Measurements from ENCODE around the gene PALD1.

The PALD1 gene

DNA sequence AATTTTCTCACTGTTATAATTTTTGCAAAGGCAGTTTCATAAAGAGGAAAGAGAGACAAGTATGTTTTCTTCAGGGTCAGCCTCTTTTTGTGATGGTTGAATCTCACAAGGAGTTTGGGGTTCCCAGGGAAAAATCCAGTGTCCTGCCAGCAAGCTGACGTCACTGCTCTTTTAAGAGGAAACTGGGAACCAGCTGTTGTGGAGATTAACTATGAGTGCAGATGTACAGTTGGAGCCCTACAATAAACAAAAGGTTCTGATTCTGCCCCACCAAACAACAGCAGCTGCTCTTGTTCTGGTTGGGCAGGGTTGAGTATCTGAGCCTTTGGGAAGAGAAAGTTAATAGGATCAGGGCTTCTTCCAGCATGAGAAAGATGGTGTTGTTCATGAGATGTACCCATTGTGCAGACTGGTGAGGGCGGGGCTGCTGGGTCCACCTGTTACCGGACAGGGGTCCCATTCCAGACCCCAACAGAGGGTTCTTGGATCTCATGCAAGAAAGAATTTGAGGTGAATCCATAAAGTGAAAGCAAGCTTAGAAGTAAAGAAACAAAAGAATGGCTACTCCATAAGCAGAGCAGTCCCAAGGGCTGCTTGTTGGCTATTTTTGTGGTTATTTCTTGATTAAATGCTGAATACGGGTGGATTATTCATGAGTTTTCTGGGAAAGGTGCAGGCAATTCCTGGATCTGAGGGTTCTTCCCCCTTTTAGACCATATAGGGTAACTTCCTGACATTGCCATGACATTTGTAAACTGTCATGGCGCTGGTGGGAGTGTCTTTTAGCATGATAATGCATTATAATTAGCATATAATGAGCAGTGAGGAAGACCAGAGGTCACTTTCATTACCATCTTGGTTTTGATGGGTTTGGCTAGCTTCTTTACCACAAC, 111.4 kb downstream of the PALD1 start:
- no peak for DNase-seq (ENCODE audit: low read depth in 2 of 2)

DNA sequence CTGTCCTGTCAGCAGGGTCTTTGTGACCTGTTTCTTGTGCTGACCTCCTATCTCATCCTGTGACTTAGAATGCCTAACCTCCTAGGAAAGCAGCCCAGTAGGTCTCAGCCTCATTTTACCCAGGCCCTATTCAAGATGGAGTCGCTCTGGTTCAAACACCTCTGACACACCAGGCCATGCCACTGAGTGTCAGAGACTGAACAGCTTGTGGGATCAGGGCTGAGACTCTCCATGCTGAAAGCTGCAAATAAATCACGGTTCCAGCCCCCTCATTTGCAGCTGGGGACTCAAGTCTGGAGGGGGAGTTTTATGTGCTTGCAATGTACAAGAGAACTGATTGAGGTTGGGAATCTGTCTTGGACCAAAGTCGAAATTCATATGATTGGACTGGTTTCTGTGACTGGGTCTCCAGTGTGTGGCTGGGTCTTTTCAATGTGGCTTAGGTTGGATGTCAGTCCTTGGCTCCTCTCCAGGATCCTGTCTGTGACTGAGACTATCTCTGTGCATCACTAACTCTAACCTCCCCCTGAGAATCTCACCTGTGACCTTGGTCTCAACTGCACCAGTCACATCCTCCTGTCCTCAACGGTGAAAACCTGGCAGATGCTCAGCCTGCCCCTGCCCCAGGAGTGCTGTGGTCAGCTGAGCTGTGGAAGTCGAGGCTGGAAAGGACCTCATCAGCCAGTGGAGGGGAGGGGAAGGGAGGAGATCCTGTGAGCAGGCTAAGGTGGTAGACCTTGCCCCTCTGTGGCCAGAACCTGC, 112.3 kb downstream of the PALD1 start:
- DNase-seq (ENCODE audit: low read depth in 2 of 2): no peak

DNA sequence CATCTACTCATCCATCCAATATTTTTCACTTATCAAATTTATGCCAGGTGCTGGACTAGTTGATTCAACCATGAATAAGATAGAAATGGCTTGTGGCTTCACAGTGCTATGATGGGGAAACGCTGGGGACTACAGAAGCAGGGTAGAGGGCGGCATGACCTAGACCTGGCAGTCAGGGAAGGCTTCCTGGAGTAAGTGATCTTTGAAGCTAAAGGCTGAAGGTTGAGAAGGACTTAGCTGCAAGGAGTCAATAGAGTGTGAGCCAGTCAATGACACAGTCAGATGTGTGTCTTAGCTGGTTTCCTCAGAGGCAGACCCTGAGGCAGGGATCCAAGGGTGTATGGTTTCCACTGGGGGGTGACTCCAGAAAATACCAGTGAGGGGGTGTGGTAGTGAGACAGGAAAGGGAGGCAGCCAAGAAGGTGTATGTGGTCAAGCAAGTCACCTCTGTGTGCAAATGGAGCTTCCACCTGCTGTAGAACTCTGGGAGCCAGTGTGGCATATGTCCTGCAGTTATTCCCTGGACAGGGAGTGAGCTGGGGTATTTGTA, 113.7 kb downstream of the PALD1 start:
- no peak for DNase-seq (ENCODE audit: low read depth in 2 of 2)

DNA sequence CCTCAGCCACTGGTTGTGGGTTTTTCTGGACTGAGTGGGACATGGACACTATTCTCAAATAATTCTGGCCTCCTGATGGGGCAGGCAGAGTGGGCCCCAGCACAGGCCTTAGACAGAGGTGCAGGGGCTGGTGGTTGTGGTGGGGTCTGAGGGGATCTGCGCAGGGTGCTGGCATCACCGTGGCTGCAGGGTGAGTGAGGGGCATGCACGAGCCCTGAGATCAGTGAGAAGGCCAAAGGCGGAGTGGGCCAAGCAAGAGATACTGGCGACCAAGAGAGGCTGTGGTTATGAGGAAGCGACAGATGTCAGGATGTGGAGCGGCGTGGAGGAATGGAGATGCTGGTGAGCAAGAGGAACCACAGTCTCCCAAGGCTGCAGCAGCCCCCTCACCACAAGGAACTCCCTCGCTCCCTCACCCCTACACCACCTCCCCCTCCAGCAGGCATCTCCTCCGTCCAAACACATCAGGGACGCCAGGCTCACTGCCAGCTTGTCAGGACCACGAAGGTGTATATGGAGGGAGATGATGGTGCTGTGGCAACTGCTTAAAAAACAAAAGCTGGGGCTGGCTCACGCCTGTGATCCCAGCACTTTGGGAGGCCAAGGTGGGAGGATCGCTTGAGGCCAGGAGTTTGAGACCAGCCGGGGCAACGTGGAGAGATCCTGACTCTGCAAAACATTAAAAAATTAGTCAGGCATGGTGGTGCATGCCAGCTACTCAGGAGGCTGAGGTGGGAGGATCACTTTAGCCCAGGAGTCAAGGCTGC, 114.4 kb downstream of the PALD1 start:
- DNase-seq (ENCODE audit: low read depth in 2 of 2): no peak

DNA sequence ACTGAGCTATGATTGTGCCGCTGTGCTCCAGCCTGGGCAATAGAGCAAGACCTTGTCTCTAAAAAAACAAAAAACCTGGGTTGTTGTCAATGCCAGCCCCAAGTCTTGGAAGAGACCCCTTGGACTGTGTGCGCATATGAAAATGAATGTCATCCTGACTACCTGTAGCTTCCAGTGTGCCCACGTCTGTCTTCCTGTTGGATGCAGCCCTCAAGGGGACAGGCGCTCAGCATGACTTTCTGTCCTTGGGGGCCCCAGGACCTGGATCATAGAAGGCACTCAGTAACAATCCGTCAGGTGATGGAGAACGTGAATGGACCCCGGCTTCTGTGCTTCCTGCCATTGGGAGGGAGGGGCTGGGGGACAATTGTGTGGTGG, 114.9 kb downstream of the PALD1 start:
- DNase-seq (ENCODE audit: low read depth in 2 of 2): no peak

DNA sequence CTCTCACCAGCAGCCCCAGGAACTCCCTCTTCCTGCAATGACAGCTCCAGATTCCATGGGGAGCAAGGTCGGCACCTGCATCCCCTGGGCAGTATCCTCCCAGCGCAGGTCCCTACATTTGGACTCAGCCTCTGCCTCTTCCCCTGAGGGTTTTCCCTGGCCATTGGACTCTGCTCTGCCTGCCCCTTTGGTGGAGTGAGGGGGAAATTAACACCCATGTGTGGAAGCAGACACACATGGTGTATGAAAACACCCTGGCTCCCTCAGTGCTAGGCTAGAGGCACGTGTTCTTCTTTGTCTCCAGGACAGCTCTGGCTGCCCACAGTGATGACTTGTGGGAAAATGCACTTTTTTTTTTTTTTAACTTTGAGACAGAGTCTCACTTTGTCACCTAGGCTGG, 115.6 kb downstream of the PALD1 start:
- no peak for DNase-seq (ENCODE audit: low read depth in 2 of 2)

DNA sequence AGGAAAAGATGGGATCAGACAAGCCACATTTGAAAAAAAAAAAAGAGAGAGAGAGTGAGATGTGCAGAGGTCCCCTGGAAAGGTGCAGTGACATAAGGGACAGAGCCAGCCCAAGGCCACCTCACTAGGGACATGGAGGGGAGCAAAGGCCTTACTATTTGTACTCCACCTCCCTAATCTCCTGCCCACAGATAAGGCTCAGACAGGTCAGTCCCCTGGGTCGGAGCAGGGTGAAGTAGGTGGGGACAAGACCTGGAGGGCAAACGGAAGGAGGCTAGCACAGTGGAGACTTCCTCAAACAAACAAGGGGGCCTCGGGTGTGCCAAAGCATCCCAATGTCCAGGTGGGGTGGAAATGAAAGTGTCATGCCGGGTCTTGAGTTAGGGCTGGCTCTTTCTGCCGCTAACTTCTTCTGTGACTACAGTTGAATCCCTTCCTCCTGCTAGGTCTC, 117.0 kb downstream of the PALD1 start:
- no peak for DNase-seq (ENCODE audit: low read depth in 2 of 2)

DNA sequence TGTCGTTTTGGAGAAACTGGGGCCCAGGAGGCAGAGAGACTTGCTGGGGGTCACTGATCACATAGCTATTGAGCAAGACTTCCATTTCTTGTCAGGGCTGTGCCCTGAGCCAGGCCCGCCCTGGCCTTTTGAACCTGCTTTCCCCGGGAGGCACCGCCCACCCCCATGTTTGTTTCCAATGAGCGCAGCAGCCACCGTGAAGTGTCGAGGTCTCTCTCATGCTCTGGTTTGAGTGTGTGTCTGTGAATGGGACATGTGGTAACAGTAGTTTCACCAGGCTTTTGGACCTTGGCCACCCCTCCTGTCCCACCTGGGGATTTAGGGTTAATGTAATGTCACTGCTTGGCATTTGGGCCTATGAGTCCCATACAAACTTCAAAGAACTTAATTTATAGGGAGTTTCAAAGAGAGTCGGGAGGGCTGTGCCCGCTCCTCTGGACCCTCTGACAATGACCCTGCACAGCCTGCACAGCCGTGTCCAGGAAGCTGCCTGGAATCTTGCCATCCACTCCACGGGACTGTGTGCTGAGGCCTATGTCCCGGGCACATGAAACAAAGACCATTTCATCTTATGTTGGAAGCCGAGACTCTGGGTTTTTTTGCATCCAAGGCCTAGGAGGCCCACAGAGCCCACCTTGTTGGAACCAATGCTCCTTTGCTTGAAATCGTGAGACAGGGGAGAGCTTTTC, 117.7 kb downstream of the PALD1 start:
- DNase-seq (ENCODE audit: low read depth in 2 of 2): no peak

DNA sequence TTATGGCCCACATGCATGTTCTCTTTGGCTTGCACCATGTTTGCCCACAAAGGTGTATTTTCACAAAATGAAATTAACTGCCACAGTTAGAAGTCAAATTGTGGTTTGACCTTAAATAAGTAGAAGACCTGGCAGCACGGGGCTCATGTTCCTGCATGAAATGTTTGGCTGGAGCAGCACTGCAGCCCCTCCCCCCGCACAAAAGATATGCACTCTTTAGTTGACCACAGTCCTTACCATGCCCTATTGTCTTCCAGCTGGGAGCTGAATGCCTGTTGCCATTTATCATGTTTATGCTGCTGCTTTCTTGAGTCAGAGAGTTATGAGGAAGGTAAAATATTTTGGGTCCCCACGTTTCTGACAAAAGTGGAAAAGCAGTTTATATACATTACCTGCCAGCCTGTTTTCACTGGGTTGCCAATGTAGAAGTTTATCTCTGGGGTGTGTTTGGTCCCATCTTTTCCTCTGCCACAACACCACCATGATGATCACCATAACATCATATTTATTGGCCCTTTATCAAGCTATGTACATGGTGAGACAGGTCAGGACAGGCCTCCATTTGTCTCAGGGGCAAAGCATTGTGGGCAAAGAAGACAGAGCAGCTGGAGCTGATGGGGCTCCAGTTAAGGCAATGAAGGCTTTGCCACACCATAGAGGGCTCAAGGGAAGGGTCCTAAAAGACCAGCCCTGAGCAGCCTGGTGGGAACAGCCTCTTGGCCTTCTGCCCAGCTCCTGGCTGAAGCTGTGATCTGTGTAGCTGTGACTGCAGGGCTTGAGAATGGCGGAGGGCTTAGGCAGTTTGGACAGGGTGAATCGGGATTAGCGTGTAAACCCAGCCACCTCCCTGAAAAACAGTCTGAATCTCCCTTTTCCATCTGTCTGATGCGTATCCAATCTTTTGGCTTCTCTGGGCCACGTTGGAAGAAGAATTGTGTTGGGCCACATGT, 118.6 kb downstream of the PALD1 start:
- no peak for DNase-seq (ENCODE audit: low read depth in 2 of 2)

DNA sequence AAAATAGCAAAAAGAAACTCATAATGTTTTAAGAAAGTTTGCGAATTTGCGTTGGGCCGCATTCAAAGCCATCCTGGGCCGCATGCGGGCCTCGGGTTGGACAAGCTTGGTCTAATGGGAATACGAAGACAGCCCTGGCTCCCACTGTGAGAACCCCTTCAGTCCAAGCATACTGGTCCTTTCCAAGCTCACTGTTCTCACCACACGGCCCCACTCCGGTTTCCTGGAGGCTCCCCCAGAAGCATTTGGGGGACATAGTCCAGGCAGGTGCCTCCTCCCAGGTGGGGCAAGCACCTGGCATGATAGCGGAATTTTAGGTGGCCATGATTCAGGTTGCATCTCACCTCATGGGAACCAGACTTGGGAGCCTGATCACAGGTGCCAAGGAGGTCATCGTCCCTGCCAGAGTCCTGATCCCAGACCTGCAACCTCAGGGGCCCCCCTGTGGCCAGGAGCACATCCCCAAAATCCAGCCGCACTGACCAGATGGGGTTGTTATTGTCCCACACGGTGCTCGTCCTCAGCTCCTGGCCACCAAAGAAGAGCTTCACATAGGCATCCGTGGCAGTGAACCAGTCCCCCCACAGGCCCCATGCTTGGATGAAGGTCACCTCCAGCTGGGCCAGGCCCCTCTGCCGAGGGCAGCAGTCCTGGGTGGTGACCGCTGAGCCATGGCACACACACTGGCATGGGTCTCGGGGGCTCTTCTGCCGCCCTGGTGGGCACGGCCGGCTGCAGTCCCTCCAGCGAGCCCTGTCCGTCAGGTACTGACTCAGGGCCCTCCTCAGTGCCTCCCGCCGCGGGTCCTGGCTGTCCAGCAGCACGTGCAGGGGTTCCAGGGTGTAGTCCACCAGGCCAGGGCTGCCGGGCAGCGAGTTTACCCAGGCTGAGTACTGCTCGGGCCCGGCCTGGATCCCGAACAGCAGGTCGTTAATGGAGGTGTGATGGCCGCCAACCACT, 119.6 kb downstream of the PALD1 start:
- DNase-seq (ENCODE audit: low read depth in 2 of 2): no peak

DNA sequence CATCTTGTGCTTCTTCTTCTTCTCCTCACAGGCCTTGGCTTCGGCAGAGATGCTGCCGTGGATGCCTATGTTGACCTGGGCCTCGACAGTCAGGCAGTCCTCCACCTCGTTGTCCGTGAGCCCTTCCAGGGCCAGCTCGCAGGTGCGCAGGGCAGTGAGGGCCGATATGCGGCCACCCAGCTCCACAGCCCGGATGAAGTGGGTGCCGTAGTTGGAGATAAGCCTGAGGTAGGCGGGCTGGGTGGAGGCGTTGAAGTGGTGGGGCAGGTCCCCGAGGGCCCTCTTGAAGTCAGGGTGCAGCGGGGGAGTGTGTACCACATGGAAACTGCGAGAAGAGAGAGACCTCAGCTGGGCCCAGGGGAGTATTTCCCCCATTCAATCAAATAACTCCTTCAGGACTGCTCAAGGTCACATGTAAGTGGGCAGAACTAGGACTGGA, 120.3 kb downstream of the PALD1 start:
- no peak for DNase-seq (ENCODE audit: low read depth in 2 of 2)

DNA sequence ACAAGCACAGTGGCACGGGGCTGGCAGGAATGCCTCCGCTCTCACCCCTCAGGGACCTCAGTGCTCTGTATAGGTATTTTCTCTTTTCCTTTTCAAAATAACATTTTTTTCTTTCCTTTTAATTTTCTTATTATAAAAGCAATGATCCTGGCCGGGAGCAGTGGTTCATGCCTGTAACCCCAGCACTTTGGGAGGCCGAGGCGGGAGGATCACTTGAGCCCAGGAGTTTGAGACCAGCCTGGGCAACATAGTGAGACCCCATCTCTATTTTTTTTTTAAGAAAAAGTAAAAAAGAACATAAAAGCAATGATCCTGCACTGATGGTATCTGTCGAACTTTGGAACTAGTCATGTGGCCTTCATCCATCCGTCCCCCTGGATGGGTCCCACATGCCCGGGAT, 120.8 kb downstream of the PALD1 start:
- DNase-seq (ENCODE audit: low read depth in 2 of 2): no peak

DNA sequence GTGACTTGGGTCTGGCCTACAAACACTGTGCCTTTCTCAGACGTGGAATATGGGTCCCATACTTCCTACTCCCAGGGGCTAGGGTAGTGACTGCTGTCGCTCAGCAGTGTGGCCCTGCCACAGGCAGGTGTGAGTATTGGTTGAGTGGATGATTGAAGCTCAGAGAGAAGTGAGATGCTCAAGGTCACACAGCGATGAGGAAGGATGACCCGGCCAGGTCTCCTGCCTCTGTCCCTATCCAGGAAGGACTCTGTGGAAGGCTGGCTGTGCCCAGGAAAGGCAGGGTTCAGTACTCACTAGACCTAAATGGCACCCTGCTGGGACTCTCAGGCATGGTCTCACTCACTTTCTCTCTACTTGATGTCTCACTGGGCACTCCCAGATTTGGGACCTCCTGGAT, 121.2 kb downstream of the PALD1 start:
- no peak for DNase-seq (ENCODE audit: low read depth in 2 of 2)

DNA sequence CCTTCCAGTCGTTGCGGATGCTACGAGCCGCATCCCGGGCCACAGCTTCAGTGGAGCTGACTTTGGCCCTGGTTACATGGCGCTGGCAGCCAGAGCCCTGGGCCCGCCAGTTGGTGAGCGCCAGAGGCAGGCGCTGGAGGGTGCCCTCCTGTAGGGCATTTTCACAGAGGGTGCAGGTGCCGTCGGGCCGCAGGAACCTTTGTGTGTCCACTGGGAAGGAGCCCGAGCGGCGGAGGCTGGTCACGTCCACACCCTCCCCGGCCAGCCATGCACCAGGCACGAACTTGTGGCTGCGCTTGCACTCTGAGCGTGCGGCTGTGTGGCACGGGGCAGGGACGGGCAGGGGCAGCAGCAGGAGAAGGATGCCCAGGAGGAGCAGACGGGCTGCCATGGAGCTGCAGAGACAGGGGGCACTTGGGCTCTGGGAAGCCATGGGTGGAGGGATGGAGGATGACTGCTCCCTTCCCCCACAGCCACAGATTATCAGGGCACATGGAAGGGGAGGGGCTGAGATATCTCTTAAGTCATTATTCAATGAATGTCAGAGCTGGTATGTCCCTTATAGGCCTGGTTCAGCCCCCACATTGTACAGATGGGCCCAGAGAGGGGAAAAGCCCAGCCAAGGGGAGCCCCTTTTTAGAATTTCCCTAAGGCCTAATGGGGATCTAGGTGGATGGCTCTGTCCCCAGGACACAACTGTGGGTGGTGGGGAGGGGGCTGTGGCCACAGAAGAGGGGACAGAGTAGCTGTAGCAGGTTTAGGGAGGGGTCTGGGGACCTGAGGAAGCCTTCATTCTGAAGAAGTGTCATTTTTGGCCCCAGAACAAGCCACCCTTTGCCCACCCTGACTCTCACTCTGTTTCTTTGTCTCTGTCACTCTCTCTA, 122.2 kb downstream of the PALD1 start:
- DNase-seq (ENCODE audit: low read depth in 2 of 2): no peak

DNA sequence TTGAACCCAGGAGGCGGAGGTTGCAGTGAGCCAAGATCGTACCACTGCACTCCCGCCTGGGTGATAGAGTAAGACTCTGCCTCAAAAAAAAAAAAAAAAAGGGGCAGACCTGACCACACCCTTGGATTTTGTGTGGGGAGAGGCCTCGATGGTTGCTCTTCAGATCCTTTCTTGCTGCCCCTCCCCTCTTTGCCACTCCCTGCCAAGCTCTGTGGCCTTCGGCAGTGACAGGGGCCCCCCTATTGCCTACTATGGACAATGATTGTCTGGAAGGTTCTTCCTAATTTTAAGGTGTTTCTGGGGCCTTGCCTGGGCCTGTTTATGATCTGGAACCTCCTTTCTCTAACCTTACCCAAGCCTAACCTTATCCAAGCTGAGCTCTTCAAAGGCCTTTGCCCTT, 123.2 kb downstream of the PALD1 start:
- DNase-seq (ENCODE audit: low read depth in 2 of 2): no peak

DNA sequence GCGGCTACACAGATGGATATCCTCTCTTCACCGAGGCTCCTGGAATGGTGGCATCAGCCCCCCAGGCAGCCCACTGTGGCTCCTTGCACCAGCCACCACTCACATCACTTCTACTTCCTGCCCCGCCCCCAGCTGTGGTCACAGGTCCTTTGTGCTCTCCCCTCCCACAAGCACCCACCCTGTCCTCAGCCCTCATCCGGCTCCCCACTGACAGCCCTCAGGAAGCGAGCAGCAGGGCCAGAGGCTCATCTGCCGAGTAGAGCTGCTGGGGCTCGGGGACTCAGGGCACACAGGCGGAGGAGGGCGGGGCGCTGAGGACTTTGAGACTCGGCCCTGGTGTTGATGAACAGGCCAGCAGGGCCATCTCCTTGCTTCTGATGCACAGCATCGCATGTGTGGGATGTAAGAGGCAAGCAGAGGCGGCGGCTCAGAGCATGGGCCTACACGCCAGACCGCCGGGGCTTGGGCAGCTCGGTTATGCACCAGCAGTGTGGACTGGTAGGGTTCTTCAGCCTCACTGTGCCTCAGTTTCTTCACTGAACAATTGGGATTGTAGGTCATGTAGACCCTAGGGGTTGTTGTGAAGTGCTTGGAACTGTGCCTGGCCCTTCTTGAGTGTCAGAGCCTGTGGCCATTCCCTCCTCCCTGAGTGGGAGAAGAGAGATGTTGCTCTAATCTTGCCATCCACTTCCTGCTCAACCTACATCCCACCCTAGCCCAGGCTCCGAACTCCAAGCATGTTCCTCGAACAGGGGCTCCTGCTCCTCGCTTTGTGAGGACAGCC, 124.3 kb downstream of the PALD1 start, which contains the start of gene PRF1:
Gene PRF1 (minus strand): TSS at position 77 of the 784 bp plus-strand sequence. CDS start 1,839 bp downstream, outside the sequence.
- DNase-seq (ENCODE audit: low read depth in 2 of 2): peak; percentile 76 to 80

DNA sequence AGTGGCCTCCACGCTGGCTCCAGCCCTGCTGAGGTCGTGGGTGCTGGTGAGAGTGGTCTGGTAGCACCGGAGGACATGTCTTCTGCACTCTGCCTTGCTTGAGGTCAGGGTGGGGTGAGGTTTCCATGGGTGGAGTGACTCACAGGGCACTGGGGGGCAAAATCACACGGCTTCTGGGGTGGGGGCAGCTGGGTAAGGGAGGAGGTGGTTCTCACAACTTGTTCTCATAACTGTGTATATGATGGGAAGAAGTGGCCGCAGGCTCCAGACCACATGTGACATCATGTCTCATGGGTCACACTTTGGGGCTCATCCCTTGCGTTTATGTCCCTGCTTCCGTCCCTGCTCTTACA, 124.9 kb downstream of the PALD1 start:
- peak; percentile 41 to 54 for DNase-seq (ENCODE audit: low read depth in 2 of 2)

Measured in activated CD8-positive, alpha-beta memory T cell treated with anti-CD3 and anti-CD28 coated beads for 4 hours (primary cell).